Skin of body (tissue), 2 donors: ENCODE measurements around the gene IFI35. TPM values are rescaled to one million over a fixed set of nuclear protein-coding genes. Genes with fewer than 3 reads are reported as not detected.
"Not testable (repeated sequence)": the region's sequence is repeated elsewhere in the genome, so short reads cannot be mapped to it uniquely, and the experiment has no call there.

ENCODE experiments used
- DNase-seq: peaks from one replicate; lab custom pipeline; 2025; lab: John Stamatoyannopoulos, UW
- total RNA-seq: library from RNA; depleted of rRNA; stranded (reverse); fragments of >200 nt; gene quantifications from one replicate; pipeline ENCODE4 v1.2.3, GENCODE V29; 2014

The IFI35 gene
- 7.2 TPM for total RNA-seq

DNA sequence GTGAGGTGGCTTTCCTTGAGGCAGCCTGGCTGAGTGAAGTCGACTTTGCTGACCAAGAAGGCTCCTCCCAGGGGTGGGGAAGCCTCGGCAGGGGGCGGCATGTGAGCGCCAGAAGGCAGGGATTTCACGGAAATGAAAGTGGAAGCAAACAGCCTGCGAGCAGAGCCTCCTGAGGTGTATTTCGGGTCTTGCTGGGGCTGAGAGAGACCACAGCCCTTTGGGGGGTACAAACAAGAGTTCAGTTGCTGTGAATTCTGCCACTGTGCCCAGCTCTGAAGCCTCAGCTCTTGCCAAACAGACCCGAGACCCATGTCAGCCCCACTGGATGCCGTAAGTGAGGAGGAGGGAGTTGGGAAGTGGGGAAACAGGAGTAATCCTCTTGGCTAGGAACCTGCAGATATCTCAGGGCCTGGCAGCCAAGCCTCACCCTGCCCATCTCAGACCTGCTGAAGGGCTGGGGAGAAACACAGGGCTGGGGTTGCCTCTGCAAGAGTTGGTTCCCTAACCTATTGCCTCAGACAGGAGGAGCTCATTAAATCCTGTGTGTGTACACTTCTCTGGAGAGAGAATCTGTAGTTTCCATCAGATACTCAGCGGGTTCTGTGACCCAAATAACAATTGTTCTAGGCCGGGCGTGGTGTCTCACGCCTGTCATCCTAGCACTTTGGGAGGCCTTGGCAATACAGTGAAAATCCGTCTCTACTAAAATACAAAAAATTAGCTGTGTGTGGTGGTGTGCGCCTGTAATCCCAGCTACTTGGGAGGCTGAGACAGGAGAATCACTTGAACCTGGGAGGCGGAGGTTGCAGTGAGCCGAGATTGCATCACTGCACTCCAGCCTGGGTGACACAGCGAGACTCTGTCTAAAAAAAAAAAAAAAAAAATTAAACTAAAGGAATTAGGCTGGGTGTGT is at the start of gene IFI35:
IFI35 (plus strand) TSS at position 146 of the 913 bp plus-strand sequence; CDS start at position 310, 164 bp downstream.
- DNase-seq, result peak; percentile 74

DNA sequence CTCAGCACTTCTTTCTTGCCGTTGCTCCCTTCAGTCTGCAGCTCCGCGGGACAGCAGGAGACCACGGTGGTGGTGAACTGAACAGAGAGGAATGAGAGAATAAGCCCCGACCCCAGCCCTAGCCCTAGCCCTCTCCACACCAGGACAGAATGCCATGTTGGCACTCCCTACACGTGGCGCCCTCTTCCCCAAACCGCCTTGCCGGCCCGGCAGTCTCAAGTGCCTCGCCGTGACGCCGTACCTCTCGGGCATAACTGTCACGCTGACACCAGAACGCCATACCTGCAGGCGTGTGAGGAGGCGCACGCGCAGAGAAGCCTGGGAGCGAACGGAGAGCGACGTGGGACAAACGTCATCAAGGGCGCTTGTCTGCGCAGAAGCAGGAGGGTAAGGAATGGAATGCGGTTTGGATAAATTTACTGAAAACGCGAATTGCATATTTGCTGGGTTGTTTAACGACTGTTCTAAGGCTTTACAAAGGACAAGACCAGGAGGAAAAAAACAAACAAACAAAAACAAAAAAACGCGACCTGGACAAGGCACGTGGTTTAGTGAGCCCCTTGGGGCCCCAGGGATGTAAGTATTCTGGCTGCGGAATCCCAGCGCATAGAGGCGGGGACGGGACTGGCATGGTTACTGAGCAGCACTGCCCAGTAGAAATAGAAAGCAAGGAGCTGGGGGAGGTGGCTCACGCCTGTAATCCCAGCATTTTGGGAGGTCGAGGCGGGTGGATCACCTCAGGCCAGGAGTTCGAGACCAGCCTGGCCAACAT is 42.2 kb upstream of the IFI35 start, which contains the start of gene AARSD1:
AARSD1 (minus strand) TSS at position 294 of the 772 bp plus-strand sequence; CDS start at position 280, 14 bp downstream.
- DNase-seq, result peak; percentile 93

DNA sequence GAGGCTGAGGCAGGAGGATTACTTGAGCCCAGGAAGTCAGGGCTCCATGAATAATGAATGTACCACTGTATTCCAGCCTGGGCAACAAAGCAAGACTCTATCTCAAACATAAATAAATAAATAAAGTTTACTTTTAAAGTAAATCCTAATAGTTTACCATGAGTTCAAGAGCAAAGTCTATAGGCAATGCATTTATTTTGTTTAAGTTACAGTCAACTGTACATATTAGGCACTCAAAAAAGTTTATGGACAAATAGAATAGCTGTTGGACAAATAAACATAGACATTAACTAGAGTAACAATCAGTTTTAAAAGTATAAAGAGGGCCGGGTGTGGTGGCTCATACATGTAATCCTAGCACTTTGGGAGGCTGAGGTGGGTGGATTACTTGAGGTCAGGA is 38.7 kb upstream of the IFI35 start:
- DNase-seq, result no peak

DNA sequence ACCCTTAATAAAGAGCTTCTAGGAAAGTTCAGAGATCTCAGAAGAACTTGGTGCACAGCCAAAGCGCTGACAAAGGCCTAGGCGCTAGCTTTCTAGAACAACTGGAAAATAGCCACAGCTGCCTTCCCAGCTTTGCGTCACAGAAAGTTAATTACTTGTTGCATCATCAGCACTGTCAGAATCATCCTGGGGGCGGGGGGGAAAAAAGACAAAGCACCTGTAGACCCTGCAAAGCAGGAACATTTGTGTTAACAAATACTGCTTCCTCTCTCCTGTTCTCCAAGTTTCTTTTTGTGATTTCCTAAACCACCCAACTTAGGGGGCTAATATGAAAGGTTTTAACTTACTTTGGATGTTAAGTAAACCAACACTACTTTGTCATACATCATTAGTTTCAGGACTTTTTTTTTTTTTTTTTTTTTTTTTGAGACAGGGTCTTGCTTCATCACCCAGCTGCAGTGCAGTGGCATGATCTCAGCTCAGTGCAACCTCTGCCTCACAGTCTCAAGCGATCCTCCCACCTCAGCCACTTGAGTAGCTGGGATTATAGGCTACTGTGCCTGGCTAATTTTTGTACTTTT is 37.5 kb upstream of the IFI35 start:
- DNase-seq, result no peak

DNA sequence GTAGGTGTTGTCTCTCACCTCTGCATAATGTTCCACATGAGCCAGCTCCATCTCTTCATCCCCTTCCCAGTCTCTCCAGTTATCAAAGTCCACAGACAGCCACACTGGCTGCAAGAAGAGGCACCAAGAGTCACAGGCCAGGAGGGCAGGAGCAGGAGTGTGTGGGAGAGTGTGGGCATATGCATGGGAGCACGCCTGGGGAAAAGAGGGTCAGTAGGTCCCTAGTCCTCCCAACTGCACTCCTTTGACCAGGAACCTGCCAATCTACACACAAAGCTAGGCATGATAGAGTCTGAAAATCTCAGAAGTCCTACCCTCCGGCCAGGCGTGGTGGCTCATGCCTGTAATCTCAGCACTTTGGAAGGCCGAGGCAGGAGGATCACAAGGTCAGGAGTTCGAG is 35.0 kb upstream of the IFI35 start:
- DNase-seq, result no peak

DNA sequence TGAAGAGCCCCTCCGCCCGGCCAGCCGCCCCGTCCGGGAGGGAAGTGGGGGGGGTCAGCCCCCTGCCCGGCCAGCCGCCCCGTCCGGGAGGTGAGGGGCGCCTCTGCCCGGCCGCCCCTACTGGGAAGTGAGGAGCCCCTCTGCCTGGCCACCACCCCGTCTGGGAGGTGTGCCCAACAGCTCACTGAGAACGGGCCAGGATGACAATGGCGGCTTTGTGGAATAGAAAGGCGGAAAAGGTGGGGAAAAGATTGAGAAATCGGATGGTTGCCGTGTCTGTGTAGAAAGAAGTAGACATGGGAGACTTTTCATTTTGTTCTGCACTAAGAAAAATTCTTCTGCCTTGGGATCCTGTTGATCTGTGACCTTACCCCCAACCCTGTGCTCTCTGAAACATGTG is 33.3 kb upstream of the IFI35 start:
- not testable (repeated sequence) for DNase-seq

DNA sequence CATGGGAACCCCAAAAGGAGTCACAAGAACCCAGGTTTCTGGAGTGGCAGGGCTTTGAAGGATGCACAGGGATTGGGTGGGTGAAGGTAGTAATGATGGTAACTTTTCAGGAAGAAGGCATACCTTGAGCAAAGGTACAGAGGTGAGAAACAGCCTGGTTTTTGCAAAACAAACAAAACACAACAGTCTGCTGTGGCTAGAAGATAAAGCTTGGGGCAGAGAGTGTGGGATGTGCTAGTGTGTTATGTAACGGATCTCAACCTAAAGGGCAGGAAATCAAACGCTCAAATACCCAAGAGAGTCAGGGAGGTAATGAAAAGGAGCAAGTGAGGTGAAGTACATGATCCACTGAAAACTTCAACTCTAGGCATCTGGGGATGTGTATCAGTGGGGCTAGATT is 31.3 kb upstream of the IFI35 start:
- DNase-seq, result no peak

DNA sequence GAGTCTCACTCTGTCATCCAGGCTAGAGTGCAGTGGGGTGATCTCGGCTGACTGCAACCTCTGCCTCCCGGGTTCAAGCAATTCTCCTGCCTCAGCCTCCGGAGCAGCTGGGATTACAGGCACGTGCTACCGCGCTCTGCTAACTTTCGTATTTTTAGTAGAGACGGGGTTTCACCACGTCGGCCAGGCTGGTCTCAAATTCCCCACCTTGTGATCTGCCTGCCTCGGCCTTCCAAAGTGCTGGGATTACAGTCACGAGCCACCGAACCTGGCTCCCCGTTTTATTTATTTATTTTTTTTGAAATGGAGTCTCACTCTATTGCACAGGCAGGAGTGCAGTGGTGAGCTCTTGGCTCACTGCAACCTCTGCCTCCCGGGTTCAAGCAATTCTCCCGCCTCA is 30.9 kb upstream of the IFI35 start:
- not testable (repeated sequence) for DNase-seq

DNA sequence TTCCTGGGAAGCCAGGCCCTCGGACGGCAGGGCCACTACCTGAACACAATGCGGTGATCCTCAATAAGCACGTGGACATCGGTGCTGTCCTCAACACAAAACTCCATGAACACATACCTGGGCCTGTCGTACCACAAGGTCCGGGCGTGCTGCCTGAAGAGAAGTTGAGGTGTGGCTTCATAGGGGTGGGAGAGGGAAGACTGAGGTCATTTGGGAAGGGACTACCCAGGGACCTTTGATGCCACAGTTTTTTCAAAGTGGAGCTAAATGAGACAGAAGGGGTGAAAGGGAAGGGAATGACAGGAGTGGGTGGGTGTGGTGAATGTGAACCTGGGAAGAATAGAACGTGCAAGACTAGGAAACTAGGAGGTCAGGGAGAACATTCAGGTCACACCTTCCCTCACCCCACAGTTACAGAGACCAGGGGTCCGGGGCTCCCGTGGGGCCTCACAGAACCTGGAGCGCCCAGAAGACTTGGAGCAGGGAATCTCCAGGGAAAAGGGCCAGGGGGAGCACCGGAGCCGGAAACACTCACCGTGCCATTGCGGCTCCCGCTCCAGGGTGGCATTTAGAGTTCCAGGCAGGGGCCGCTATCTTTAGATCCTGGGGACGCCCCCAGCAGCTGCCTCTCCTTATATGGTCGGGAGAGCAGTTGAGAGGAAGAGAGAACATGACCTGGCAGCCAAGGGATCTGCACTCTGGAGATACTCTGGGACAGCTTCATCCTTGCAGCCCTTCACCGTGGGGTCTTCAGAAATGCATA is 26.9 kb upstream of the IFI35 start, which contains the start of gene PTGES3L:
PTGES3L (minus strand) TSS at position 570 of the 763 bp plus-strand sequence; CDS start at position 543, 27 bp downstream.
- no peak for DNase-seq

DNA sequence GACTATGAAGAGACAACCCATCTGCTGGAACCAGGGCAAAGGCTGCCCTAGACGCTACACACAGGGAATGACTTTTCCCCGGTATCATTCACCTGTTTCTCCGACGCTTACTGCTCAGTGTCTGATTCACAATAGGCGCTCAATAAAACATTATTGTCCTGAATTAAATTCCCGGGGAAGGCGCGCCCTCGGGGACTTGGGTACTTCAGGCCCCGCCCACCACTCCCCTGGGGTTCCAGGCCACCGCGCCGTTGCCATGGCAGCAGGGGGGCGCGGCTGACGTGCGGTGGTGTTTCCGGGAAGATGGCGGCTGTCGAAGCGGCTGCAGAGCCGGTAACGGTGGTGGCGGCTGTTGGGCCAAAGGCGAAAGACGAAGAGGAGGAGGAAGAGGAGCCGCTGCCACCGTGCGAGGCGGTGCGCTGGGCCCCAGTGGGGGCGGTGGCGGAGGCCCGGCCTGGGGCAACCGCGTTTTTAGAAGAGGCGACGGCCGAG is 26.3 kb upstream of the IFI35 start, which contains the start of gene RUNDC1:
RUNDC1 (plus strand) TSS at position 292 of the 492 bp plus-strand sequence; CDS start at position 304, 12 bp downstream.
- DNase-seq, result peak; percentile 65

DNA sequence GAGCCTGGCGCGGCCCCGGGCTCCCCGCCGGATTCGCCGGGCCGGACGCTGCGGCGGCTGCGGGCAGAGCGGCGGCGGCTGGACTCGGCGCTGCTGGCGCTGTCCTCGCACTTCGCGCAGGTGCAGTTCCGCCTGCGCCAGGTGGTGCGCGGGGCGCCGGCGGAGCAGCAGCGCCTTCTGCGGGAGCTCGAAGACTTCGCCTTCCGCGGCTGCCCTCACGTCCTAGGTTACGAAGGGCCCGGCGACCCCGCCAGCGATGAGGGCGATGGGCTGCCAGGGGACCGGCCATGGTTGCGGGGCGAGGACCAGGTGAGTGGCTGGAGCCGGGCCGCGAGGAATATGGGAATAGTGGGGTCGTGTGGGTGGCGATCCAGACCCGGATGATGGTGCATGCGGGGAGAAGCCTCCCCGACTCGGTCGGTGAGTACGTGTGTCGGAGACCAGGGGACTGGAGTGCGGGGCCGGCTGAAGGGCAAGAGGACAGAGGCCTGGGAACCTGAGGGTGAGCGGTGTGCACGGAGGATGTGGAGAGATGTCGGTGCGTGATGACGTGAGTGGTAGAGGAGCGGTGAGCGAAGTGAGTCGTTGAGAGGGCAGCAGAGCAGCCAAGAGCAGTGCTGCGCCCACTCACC is 25.7 kb upstream of the IFI35 start:
- no peak for DNase-seq

DNA sequence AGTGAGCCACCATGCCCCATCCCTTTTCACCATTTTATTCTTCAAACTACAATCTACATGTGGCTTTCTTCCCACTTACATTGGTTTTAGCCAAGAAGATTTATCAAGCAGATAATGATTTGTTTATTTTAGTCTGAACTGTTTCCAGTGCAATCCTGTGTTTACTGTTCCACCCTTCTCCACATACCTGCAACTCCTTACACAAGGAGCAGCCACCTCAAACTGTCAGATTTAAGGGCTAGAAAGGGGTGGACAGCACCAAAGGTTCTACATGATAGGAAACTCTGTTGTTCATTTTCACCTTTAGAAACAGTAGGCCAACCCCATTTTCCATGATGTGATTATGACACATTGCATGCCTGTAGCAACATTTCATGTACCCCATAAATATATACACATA is 24.3 kb upstream of the IFI35 start:
- no peak for DNase-seq

DNA sequence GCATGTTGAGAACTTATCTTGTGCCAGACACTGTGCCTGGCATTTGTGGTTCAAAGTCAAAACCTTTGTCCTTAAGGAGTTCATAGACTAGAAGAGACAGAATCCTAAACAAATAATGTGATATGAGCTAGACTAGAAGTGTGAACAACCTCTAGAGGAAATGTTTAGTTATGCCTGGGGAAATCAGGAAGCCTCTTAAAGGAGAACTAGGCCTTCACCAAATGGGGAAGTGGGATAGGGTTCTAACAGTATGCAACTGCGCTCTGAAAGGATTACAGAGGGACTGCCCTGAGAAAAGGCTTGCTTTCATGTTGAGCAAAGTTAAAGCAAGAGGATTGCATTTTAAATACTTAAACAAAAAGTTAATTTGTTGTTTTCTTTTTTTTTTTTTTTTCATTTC is 21.4 kb upstream of the IFI35 start:
- no peak for DNase-seq

DNA sequence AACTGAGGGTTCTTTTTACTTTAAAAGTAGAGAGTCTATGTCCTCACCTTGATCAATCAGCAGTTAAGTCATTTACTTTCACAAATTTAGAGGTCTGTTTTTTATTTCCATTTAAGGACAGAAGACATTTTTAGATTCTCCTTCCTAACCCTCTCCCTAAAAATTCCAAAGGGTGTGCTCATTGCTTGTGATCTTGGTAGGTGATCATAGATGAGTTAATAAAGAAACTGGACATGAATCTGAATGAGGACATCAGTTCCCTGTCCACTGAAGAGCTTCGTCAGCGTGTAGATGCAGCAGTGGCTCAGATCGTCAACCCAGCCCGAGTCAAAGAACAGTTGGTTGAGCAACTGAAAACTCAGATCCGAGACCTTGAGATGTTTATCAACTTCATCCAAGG is 17.4 kb upstream of the IFI35 start:
- DNase-seq, result no peak

DNA sequence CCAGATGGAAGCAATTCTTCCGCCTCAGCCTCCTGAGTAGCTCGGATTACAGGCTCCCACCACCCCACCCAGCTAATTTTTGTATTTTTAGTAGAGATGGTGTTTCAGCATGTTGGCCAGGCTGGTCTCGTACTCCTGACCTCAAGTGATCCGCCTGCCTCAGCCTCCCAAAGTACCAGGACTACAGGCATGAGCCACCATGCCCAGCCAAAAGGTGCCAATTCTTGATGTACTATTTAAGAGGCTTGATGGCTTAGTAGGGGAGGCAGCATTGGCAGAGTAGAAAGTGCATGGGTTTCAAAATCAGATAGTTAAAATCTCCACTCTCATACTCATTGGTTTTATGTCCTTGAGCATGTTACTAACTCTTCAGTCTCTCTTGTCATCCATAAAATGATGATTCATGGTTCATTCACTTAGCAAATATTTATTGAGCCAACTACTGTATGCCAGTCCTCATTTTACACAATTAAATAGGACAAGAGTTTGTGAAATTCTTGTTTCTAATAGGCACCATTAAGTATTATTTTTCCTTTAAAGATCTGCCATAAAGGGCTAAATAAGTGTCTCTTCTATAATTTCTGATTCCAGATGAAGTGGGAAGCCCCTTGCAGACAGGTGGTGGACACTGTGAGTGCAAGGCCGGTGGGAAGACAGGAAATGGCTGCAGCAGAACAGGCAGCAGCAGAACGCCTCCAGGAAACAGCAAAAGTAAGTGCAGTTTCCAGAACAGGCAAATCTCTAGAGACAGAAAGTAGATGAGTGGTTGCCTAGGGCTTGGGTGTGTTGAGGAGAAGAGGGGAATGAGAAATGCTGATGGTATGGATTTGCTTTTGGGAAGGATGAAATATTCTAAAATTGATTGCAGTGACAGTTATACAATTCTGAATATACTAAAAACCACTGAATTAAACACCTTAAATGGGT is 16.6 kb upstream of the IFI35 start:
- DNase-seq, result no peak

DNA sequence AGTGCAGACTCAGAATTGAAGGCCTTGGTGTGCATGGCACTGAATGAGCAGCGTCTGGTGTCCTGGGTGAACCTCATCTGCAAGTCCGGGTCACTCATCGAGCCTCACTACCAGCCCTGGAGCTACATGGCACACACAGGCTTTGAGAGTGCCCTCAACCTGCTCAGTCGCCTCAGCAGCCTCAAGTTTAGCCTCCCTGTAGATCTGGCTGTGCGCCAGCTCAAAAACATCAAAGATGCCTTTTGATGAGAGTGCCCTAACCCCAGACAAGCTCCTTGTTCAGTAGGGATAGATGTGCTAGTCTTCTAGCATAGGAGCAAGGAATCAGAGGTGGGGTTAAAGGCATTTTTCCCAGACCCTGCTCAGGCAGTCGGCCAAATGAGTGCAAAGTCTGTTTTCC is 15.1 kb upstream of the IFI35 start:
- DNase-seq, result no peak

DNA sequence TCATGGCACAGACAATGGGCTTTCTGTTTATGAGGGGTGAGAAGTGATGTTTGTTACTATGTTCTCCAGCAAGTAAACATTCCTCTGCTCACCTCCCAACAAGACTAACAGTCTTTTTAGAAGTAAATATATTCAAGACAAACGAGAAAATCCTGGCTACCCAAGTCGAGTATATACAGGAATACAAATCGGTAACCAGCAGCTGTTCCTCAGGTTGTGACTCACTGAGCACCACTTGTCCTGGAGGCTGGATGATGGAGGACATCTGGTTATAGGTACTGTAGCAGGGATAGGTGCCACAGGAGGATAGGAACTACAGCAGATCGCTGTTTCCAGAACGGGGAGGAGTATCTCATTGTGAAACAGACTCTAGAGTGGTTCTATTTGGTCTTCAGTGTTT is 13.7 kb upstream of the IFI35 start:
- DNase-seq, result no peak

DNA sequence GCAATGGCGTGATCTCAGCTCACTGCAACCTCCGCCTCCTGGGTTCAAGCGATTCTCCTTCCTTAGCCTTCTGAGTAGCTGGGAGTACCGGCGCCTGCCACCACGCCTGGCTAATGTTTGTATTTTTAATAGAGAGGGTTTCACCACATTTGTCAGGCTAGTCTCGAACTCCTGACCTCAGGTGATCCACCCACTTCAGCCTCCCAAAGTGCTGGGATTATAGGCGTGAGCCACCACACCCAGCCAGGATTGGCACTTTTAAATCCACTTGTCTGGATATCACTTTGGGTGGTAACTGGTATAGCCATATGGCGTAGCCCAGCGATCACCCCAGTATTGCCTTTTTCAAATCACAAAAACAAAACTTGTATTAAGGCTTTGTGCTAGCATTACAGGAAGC is 12.7 kb upstream of the IFI35 start:
- DNase-seq, result not testable (repeated sequence)

DNA sequence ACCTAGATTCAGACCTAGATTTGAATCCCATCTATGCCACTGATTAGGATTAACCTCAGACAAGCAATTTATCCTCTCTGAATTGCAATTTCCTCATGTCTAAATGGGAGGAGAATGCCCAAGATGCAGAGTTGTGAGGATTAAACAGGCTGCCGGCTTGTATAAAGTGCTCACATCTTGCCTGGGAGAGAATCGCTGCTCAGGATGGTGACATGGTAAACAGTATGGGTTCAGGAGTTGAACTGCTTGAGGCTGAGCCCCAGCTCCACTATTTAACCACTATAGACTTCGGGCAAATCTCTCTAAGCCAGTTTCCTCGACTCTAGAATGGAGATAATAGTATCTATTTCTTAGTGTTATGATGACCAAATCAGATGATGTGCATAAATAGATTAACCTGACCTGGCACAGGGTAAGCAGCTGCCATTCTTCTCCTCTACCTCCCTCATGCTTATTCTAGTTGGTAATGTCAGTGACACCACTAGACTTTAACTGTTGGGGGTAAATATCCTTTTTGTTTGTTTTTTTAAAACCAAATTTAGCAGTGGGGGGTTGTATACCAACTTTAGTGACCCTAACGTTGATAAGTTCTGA is 9.1 kb upstream of the IFI35 start:
- DNase-seq, result no peak
